Liver (tissue), 9 donors: ENCODE measurements around the gene SPCS1. TPM values are rescaled to one million over a fixed set of nuclear protein-coding genes. Genes with fewer than 3 reads are reported as not detected.

Experiments used
- DNase-seq: peaks from one replicate; pipeline ENCODE4 v3.0.0-alpha.2; 2017; ENCODE audit warnings: low spot score
- H3K27ac ChIP-seq, 2 donors: one replicate each; pipeline ENCODE4 v1.7.0; 2013; ENCODE audit warnings: inconsistent platforms in 2 of 2, low read length in 2 of 2, control low read depth in 1 of 2, low read depth in 1 of 2, mild to moderate bottlenecking in 1 of 2
- H3K27me3 ChIP-seq, 4 donors: one replicate each; pipeline versions ENCODE4 v1.6.1 to v1.7.0; 2013; ENCODE audit warnings: low read length in 3 of 4, inconsistent platforms in 1 of 4, mild to moderate bottlenecking in 1 of 4, moderate library complexity in 1 of 4; ENCODE audit not compliant: control insufficient read depth in 4 of 4, insufficient read depth in 4 of 4
- H3K36me3 ChIP-seq, 4 donors: one replicate each; pipeline versions ENCODE4 v1.6.1 to v1.7.0; 2013; ENCODE audit warnings: low read length in 3 of 4, mild to moderate bottlenecking in 3 of 4, low read depth in 1 of 4, moderate library complexity in 1 of 4; ENCODE audit not compliant: control insufficient read depth in 4 of 4, insufficient read depth in 3 of 4
- H3K4me1 ChIP-seq, 4 donors: one replicate each; pipeline versions ENCODE4 v1.6.1 to v1.7.0; 2013; ENCODE audit warnings: low read length in 3 of 4, mild to moderate bottlenecking in 3 of 4, moderate library complexity in 1 of 4; ENCODE audit not compliant: control insufficient read depth in 4 of 4, insufficient read depth in 4 of 4
- H3K4me3 ChIP-seq, 3 donors: one replicate each; pipeline versions ENCODE4 v1.6.1 to v1.7.0; 2013; ENCODE audit warnings: low read length in 3 of 3, control low read depth in 1 of 3, low read depth in 1 of 3, mild to moderate bottlenecking in 1 of 3
- H3K9ac ChIP-seq, 2 donors: one replicate each; pipeline ENCODE4 v1.7.0; 2013; ENCODE audit warnings: low read length in 2 of 2, mild to moderate bottlenecking in 2 of 2, moderate library complexity in 2 of 2, control low read depth in 1 of 2, low read depth in 1 of 2
- H3K9me3 ChIP-seq, 4 donors: one replicate each; pipeline versions ENCODE4 v1.6.1 to v1.7.0; 2013; ENCODE audit warnings: low read length in 3 of 4; ENCODE audit not compliant: control insufficient read depth in 4 of 4
- ATF3 ChIP-seq: IDR thresholded peaks from 2 replicates; pipeline ENCODE4 v1.6.1; 2016; ENCODE audit warnings: antibody characterized with exemption
- EGR1 ChIP-seq, 2 donors: IDR thresholded peaks; 2 replicates each; pipeline ENCODE4 v1.6.1; 2016 to 2018; ENCODE audit warnings: antibody characterized with exemption in 2 of 2, low read depth in 2 of 2
- FOXA1 ChIP-seq: IDR thresholded peaks from 2 replicates; pipeline ENCODE4 v1.6.1; 2016; ENCODE audit warnings: antibody characterized with exemption
- FOXA2 ChIP-seq: IDR thresholded peaks from 2 replicates; pipeline ENCODE4 v1.6.1; 2016; ENCODE audit warnings: antibody characterized with exemption
- GABPA ChIP-seq, 2 donors: IDR thresholded peaks in 1 of 2; conservative IDR thresholded peaks in 1 of 2; 2 replicates each; pipeline ENCODE4 v1.6.1; 2016; ENCODE audit warnings: antibody characterized with exemption in 2 of 2, mild to moderate bottlenecking in 1 of 2, moderate library complexity in 1 of 2
- HNF4A ChIP-seq, 2 donors: conservative IDR thresholded peaks; 2 replicates each; pipeline ENCODE4 v1.6.1; 2016; ENCODE audit warnings: antibody characterized with exemption in 2 of 2, mild to moderate bottlenecking in 2 of 2
- HNF4G ChIP-seq: IDR thresholded peaks from 2 replicates; pipeline ENCODE4 v1.6.1; 2016; ENCODE audit warnings: antibody characterized with exemption
- MAX ChIP-seq: IDR thresholded peaks from 2 replicates; pipeline ENCODE4 v1.6.1; 2016; ENCODE audit warnings: antibody characterized with exemption
- NR2F2 ChIP-seq: IDR thresholded peaks from 2 replicates; pipeline ENCODE4 v1.6.1; 2016; ENCODE audit warnings: antibody characterized with exemption
- RAD21 ChIP-seq, 2 donors: IDR thresholded peaks; 2 replicates each; pipeline ENCODE4 v1.6.1; 2016; ENCODE audit warnings: antibody characterized with exemption in 2 of 2, mild to moderate bottlenecking in 2 of 2
- SP1 ChIP-seq: IDR thresholded peaks from 2 replicates; pipeline ENCODE4 v1.6.1; 2018; ENCODE audit warnings: antibody characterized with exemption, mild to moderate bottlenecking
- YY1 ChIP-seq: IDR thresholded peaks from 2 replicates; pipeline ENCODE4 v1.6.1; 2016; ENCODE audit warnings: antibody characterized with exemption, mild to moderate bottlenecking
- WGBS: extraction: QIAGEN DNeasy Blood & Tissue Kit; methylation state at CpG from one replicate; pipeline ENCODE4 v1.1.7; 2013; 5-methylcytosine and 5-hydroxymethylcytosine counted together
- polyA plus RNA-seq, 2 donors: library from polyadenylated mRNA; stranded (reverse) in 1 of 2; unstranded in 1 of 2; fragments of 200-250 nt in 1 of 2; fragments of >200 nt in 1 of 2; fragmentation: Nextera tagmentation in 1 of 2; extraction: Ambion mirVana in 1 of 2; gene quantifications; one replicate each; pipeline versions ENCODE4 v1.2.1 to v1.2.3, GENCODE V29; 2013 to 2015
- total RNA-seq, 2 donors: library from RNA; depleted of rRNA; stranded (reverse); fragments of >200 nt; gene quantifications; one replicate each; pipeline ENCODE4 v1.2.3, GENCODE V29; 2014
- TF ChIP-seq, protein P1 (sequence below): IDR thresholded peaks from 2 replicates; pipeline ENCODE4 v1.6.1; 2016; ENCODE audit warnings: antibody characterized with exemption
- TF ChIP-seq, protein P2 (sequence below): fragments of 150-350 bp; IDR thresholded peaks from 2 replicates; pipeline ENCODE4 v1.5.1; 2017; ENCODE audit warnings: improper control_type of control experiment, low read depth, low read length; ENCODE audit not compliant: missing input control
- donor health status: healthy.
- donor health status: healthy.
- donor health status: healthy.
- donor health status: healthy.
- donor health status: healthy.

SPCS1 gene
- total and polyA plus RNA-seq, 4 donors, result 42.3 to 227 (median 113) TPM

DNA sequence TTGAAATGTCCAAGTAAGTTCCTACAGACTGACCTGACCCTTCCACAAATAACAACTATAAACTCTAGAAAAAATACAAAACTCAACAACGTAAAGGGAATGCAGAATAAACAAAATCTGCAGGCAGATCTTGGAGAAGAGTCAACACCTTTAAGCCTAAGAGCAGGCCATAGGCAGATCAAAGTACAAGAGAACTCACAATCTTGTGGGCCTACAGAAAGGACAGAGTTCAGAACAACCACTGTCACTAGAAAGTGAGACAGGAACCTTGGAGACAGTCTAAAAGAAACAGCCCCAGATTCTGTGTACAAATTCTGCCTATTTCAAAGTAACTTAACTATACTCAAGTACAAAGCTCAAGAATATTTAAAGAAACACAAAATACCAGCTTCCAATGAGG, 33.8 kb downstream of the SPCS1 start:
- DNase-seq, result no peak
- H3K36me3 ChIP-seq, result peaks cover 2 to 55% (median 38%) of the 10 kb centered on the region in 4 donors
- 44% methylated on average over 1 of the region's 1 CpG for WGBS
- no peak overlapping the region for H3K9ac ChIP-seq
- no peak overlapping the region for H3K4me3 ChIP-seq
- H3K27ac ChIP-seq, result no peak overlapping the region
- H3K4me1 ChIP-seq, result peaks cover 0 to 14% (median 6%) of the 10 kb centered on the region in 4 donors
- TF ChIP-seq FOXA1 (no peak), HNF4A (conservative IDR thresholded peaks at IDR 0.05) (peak in 1 of 2 donors; percentile 19), HNF4G (no peak), SP1 (no peak)
- H3K27me3 ChIP-seq, result no peaks in the 10 kb centered on the region
- H3K9me3 ChIP-seq, result no peaks in the 10 kb centered on the region

DNA sequence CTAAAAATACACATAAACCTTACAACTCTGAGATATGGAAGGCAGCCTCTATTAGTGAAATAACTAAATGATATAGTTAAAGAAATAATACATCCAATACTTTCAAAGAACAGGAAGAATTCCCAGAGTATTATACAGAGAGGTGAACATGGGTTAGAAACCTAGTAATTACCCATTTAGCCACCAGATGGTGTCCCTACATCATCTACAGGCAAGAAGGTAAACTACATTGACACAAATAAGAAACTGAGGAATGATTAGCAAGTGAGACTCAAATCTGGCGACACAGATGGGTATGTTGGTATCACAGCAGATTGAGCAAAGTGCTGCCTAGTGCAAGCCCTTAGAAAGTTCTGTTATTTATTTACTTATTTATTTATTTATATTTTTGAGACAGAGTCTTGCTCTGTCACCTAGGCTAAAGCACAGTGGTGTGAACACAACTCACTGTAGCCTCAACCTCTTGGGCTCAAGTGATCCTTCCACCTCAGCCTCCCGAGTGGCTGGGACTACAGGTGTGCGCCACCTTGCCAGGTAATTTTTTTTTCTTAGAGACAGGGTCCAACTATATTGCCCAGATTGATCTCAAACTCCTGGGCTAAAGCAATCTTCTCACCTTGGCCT, 36.6 kb downstream of the SPCS1 start:
- Histone ChIP-seq H3K9ac (no peak overlapping the region), H3K27ac (no peak overlapping the region), H3K27me3 (no peaks in the 10 kb centered on the region), H3K9me3 (no peaks in the 10 kb centered on the region), H3K4me3 (no peak overlapping the region), H3K36me3 (peaks cover 13 to 56% (median 41%) of the 10 kb centered on the region in 4 donors), H3K4me1 (peaks cover 0 to 14% (median 6%) of the 10 kb centered on the region in 4 donors)
- 87% methylated on average over 3 of the region's 3 CpGs for WGBS
- TF ChIP-seq HNF4A (conservative IDR thresholded peaks at IDR 0.05) (no peak), EGR1 (IDR thresholded peaks at IDR 0.05; ENCODE audit: low read depth in 2 of 2) (no peak), RAD21 (IDR thresholded peaks at IDR 0.05) (peak; percentile 89 to 92)
- TF ChIP-seq, protein P1, sequence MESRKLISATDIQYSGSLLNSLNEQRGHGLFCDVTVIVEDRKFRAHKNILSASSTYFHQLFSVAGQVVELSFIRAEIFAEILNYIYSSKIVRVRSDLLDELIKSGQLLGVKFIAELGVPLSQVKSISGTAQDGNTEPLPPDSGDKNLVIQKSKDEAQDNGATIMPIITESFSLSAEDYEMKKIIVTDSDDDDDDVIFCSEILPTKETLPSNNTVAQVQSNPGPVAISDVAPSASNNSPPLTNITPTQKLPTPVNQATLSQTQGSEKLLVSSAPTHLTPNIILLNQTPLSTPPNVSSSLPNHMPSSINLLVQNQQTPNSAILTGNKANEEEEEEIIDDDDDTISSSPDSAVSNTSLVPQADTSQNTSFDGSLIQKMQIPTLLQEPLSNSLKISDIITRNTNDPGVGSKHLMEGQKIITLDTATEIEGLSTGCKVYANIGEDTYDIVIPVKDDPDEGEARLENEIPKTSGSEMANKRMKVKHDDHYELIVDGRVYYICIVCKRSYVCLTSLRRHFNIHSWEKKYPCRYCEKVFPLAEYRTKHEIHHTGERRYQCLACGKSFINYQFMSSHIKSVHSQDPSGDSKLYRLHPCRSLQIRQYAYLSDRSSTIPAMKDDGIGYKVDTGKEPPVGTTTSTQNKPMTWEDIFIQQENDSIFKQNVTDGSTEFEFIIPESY, result no peak
- TF ChIP-seq, protein P2, sequence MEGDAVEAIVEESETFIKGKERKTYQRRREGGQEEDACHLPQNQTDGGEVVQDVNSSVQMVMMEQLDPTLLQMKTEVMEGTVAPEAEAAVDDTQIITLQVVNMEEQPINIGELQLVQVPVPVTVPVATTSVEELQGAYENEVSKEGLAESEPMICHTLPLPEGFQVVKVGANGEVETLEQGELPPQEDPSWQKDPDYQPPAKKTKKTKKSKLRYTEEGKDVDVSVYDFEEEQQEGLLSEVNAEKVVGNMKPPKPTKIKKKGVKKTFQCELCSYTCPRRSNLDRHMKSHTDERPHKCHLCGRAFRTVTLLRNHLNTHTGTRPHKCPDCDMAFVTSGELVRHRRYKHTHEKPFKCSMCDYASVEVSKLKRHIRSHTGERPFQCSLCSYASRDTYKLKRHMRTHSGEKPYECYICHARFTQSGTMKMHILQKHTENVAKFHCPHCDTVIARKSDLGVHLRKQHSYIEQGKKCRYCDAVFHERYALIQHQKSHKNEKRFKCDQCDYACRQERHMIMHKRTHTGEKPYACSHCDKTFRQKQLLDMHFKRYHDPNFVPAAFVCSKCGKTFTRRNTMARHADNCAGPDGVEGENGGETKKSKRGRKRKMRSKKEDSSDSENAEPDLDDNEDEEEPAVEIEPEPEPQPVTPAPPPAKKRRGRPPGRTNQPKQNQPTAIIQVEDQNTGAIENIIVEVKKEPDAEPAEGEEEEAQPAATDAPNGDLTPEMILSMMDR, result peak; percentile 64
- no peak for DNase-seq

- 96% methylated on average over 5 of the region's 5 CpGs for WGBS
- Histone ChIP-seq H3K36me3 (peaks cover 15 to 56% (median 40%) of the 10 kb centered on the region in 4 donors), H3K27ac (no peak overlapping the region), H3K9ac (no peak overlapping the region), H3K27me3 (no peaks in the 10 kb centered on the region), H3K4me3 (no peak overlapping the region), H3K4me1 (peaks cover 0 to 14% (median 6%) of the 10 kb centered on the region in 4 donors), H3K9me3 (no peaks in the 10 kb centered on the region)
- DNase-seq, result no peak
- TF ChIP-seq FOXA2 (no peak), NR2F2 (no peak), GABPA (IDR thresholded peaks at IDR 0.05 in 1 of 2, conservative IDR thresholded peaks at IDR 0.05 in 1 of 2) (no peak), YY1 (no peak), RAD21 (IDR thresholded peaks at IDR 0.05) (no peak), ATF3 (no peak), MAX (no peak)
- TF ChIP-seq, protein P1, result no peak
Observed at GRCh38 chr3:52743152-52743551, 37.2 kb downstream of the SPCS1 start.
